Activated CD4-positive, alpha-beta T cell treated with anti-CD3 and anti-CD28 coated beads, Interleukin-2, amount 50 U/mL, for 48 hours (primary cell): ENCODE measurements around the gene EHD2.
A peak's percentile ranks its signal among the peaks of the same experiment; 100 is the strongest.
"Not testable (repeated sequence)": the region's sequence is repeated elsewhere in the genome, so short reads cannot be mapped to it uniquely, and the experiment has no call there.

ENCODE experiments used
- DNase-seq, 2 experiments: peaks; one replicate each; pipeline ENCODE4 v3.0.0-alpha.2; 2020

Gene EHD2

DNA sequence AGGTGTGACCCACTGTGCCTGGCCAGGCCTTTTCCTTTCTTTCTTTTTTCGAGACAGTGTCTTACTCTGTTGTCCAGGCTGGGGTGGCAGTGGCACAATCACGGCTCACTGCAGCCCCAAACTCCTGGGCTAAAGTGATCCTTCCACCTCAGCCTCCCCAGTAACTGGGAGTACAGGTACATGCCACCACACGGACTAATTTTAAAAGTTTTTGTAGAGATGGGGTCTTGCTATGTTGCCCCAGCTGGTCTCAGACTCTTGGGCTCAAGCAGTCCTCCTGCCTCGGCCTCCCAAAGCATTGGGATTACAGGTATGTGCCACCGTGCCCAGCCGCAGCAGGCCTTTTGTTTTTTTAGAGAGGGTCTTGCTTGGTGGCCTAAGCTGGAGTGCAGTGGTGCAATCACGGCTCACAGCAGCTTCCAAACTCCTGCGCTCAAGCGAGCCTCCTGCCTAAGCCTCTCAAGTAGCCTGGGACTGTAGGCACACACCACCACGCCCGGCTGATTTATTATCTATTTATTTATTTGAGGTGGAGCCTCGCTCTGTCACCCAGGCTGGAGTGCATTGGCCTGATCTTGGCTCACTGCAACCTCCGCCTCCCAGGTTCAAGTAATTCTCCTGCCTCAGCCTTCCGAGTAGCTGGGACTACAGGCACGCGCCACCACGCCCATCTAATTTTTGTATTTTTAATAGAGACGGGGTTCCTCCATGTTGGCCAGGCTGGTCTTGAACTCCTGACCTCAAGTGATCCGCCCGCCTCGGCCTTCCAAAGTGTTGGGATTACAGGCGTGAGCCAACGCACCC, 64.2 kb downstream of the EHD2 start:
- DNase-seq, result not testable (repeated sequence)

DNA sequence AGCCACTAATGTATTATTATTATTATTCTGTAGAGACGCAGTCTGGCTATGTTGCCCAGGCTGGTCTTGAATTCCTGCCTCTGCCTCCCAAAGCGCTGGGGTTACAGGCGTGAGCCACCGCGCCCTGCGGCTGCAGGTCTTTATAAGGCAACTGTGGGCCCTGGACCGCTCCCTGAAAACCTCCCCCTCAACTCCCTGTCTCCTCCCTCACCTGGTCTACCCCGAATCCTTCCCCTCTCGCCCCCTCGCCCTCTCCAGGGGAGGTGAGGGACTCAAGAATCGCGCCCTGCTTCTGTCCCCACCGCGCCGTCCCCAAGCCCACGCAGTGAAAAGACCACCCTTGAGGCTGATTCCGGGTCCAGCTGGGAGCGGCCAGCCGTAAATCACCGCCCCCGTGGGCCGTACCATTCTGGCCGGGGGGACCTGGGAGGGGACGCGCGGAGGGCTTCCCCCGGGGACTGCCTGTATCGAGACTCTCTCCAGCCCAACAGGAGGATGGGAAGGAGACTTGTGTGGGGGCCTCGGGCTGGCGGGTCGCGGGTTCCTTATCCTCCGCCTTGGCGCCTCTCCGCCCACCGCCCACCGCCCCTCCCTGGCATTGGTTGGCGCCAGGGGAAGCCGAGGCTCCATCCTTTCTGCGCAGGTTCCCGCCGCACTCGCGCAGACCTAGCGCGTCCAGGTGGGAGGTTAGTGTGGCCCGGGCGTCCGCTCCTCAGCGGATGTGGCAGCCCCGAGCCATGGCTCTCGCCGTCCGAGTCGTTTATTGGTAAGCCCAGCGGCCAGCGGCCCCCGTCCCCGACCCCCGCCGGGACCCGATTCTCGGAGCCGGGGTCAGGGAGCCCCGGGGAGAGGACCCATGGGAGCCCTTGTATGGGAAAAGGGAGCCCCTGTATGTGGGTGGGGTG, 65.1 kb downstream of the EHD2 start, which contains the start of gene SELENOW:
SELENOW (plus strand) TSS at position 655 of the 905 bp plus-strand sequence; CDS start at position 738, 83 bp downstream.
- DNase-seq, result peak; percentile 82 to 85

DNA sequence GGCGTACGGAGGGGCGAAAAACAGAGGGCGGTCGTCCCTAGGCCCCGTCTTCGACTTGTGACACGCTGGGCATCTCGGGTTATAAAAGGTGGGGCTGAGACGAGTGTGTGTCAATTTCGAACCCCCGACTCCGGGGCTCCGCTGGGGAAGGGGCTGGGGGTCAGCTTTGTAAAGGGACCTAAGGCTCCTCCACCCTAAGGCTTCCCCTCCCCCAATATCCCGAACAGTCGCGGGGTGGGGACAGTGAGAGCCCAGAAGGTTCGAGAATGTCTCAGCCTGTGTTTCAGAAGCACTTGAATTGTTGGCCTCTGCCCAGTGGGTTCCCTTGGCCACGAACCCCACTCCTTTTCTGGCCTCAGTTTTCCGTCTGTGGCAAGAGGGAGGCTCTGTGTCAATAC, 65.7 kb downstream of the EHD2 start:
- DNase-seq, result peak; percentile 20 to 24

DNA sequence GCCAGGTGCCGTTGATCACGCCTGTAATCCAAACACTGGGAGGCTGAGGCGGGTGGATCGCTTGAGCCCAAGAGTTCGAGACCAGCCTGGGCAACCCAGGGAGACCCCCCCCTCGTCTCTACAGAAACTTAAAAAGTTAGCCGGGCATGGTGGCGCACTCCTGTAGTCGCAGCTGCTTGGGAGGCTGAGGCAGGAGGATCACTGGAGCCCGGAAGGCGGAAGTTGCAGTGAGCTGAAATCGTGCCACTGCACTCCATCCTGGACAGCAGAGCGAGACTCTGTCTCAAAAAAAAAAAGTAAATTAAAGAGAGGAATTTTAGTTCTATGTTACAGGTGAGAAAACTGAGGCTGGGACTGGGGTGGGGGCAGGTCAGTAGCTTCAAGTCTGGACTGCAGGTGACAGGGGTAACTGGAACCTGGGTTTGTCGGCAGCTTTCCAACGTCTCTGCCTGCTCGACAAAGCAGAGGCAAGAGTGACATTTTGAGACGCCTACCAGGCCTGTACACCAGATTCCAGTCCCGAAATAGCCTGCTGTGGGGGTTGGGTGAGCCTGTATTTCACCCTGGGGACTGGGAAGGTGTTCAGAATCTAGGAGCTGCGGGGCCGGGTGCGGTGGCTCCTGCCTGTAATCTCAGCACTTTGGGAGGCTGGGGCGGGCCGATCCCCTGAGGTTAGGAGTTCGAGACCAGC, 66.4 kb downstream of the EHD2 start:
- DNase-seq, result no peak

DNA sequence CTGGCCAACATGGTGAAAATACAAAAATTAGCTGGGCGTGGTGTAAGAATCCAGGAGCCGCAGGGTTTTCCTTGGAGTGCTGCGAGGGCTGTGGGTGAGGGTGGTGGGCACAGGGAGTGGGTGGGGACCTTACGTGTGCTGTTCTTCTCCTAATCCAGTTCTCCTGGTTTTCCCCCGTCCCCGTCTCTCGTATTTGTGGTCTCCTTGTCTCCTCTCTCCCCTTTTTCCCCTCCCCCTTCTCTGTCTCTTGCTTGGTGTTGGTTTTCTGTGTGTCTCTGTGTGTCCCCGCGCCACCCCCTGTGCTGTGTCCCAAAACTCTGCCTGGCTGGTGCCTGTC, 67.0 kb downstream of the EHD2 start:
- no peak for DNase-seq

DNA sequence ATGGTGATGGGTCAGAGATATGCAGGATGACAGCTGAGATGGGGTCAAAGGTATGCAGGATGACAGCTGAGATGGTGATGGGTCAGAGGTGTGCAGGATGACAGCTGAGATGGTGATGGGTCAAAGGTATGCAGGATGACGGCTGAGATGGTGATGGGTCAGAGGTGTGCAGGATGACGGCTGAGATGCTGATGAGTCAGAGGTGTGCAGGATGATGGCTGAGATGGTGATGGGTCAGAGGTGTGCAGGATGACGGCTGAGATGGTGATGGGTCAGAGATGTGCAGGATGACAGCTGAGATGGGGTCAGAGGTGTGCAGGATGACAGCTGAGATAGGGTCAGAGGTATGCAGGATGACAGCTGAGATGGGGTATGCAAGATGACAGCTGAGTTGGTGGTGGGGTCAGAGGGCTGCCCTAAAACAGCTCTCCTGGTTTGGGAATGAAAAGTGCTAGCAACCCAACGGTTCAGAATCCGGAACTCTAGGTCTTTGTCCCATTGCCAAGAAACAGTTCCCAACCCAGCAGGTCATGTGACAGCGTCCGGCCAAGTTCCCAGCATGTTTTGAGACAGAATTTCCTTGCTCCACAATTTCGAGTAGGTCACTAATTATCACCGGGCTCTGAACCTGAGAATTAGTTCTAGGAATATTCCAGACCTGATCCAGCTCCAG, 68.5 kb downstream of the EHD2 start:
- DNase-seq, result no peak

DNA sequence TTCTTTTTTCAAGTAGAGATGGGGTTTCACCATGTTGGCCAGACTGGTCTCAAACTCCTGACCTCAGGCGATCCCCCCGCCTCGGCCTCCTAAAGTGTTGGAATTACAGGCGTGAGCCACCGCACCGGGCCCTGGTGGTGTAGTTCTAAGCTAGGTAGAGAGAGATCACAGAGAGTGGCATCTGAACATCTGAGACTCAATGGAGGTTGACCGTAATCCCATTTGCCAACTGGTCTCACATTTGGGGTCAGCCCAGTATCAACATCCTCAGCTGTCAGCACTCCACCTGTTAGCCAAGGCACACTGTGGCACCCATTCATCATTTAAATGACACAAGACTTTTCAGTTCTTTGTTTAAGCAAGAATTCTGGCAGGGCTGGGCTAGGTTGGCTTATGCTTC, 73.3 kb downstream of the EHD2 start:
- no peak for DNase-seq

DNA sequence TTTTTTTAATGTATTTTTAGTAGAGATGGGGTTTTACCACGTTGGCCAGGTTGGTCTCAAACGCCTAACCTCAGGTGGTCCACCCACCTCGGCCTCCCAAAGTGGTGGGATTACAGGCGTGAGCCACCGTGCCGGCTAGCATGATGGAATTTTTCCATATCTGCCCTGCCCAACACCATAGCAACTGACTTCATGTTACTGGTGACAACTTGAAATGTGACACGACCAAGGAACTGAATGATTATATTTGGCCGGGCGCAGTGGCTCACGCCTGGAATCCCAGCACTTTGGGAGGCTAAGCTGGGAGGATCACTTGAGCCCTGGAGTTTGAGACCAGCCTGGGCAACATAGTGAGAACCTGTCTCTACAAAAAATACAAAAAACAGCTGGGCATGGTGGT, 74.1 kb downstream of the EHD2 start:
- DNase-seq, result not testable (repeated sequence)

DNA sequence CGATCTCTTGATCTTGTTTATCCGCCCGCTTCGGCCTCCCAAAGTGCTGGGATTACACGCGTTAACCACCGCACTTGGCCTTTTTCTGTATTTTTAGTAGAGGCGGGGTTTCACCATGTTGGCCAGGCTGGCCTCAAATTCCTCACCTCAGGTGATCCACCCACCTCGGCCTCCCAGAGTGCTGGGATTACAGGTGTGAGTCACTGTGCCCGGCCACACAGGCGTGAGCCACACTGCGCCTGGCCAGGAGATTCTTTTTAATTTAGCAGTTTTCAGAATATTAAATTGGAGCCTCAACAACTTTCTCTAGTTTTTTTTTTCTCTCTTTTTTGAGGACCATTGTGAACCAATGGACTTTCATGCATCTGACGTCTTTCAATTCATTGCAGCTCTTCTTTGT, 76.6 kb downstream of the EHD2 start:
- not testable (repeated sequence) for DNase-seq

DNA sequence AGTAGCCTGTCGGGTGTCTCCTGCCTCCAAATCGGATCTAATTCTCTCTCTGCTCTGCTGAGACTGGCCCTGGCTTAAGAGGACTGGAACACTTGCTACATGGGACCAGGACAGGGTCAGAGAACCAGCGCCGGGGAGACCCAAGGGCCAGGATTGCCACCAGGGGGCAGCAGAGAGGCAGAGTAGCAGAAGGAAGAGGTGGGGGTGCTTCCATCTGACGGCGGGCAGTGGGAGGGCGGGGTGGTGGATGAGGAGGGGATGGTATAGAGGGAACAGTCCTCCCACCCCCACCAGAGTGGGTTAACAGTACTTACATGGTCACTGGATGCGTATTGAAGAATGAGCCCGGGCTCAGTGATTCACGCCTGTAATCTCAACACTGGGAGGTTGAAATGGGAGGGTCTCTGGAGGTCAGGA, 77.2 kb downstream of the EHD2 start:
- DNase-seq, result peak; percentile 95

DNA sequence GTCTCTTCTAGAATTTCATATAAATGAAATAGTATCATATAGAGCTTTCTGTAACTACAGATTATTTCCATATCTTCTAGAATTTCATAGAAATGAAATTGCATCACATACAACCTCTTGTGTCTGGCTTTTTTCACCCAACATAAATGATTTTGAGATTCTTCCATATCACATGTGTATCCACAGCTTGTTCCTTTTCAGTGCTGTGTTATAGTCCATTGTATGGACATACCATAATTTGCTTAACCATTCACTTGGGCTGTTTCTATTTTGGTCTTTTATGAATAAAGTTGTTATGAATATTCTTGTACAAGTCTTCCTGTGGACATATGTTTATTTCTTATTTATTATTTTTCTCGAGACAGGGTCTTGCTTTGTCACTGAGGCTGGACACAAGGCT, 79.4 kb downstream of the EHD2 start:
- DNase-seq, result no peak
